ENCODE data around the gene TRH.
A peak's percentile ranks its signal among the peaks of the same experiment; 100 is the strongest.
"Not testable (repeated sequence)": the region's sequence is repeated elsewhere in the genome, so short reads cannot be mapped to it uniquely, and the experiment has no call there.

TRH gene

GRCh38 chr3:130002666-130003598 lies 28.4 kb downstream of the TRH start:
- peak; percentile 33 to 46 (median 41) for DNase-seq (ENCODE audit: low read depth in 2 of 3, low spot score in 2 of 3)

- no peak for DNase-seq (ENCODE audit: low read depth in 2 of 3, low spot score in 2 of 3)
Measured at GRCh38 chr3:130010556-130010955, 36.0 kb downstream of the TRH start.

- DNase-seq (ENCODE audit: low read depth in 2 of 3, low spot score in 2 of 3): not testable (repeated sequence)
Measured at GRCh38 chr3:130012108-130012507, 37.6 kb downstream of the TRH start.

GRCh38 chr3:130013246-130013645 lies 38.7 kb downstream of the TRH start:
- DNase-seq (ENCODE audit: low read depth in 2 of 3, low spot score in 2 of 3): not testable (repeated sequence)

- no peak for DNase-seq (ENCODE audit: low read depth in 2 of 3, low spot score in 2 of 3)
Measured at GRCh38 chr3:130014526-130014925, 40.0 kb downstream of the TRH start.

GRCh38 chr3:130017661-130018060 lies 43.1 kb downstream of the TRH start:
- DNase-seq (ENCODE audit: low read depth in 2 of 3, low spot score in 2 of 3): not testable (repeated sequence)

GRCh38 chr3:130026146-130026829 lies 51.8 kb downstream of the TRH start:
- not testable (repeated sequence) for DNase-seq (ENCODE audit: low read depth in 2 of 3, low spot score in 2 of 3)

GRCh38 chr3:130027437-130027836 lies 52.9 kb downstream of the TRH start:
- not testable (repeated sequence) for DNase-seq (ENCODE audit: low read depth in 2 of 3, low spot score in 2 of 3)

Measured in activated CD8-positive, alpha-beta memory T cell treated with anti-CD3 and anti-CD28 coated beads for 48 hours (primary cell).